NCI-H2227 treated with DMSO at 0.1 percent for 48 hours (cell line): ENCODE data around the gene APBA2.

Experiments
- DNase-seq: peaks from one replicate; lab custom pipeline; 2025; lab: John Stamatoyannopoulos, UW

The APBA2 gene

DNA sequence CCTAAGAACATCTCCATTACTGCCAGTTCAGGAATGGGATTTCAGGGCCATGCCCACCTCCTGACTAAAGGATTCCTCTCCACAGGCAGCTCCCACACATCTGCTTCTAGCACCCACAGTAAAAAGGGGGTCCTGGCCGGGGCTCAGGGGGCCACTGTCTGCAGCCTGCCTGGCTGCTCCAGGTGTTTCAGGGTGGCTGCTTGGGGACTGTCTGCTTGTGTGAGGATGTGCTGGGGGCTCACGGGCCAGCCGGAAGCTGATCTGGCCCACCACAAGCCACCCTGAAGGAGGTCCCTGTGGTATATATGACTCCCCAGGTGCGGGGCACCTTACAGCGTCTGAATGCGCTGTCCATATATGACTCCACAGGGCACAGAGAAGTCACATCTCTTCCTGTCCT lies 248.5 kb downstream of the APBA2 start:
- DNase-seq, result no peak

DNA sequence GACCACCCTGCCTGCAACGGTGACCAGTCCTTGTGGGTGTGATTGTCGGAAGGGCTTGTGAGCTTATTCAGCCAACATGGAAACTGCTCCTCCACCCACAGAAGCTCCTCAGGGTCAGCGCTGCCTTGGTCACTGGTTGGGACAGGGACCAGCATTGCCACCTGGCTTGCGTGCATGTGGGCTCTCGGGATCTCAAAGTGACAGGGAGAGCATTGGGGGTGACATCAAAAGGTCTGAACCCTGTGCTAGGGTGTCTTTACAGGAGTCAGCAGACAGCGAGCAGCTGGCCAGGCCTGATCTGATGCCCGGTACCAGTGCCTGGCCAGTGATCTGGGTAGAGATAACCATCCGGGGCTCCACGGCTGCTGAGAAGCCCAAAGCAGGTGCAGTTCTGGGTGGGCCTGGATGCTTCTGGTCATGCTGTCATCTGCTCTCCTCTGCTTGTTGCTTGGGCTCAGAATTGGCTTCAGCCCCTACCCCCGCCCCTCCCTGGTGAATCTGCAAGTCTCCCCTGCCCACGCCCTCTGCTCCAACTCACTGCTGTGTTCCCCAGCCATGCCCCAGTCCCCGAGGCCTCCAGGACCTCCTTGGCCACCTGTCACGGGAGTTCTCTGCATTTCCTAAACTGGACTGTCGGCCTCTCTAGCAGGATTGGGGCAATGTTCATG lies 249.0 kb downstream of the APBA2 start:
- no peak for DNase-seq

DNA sequence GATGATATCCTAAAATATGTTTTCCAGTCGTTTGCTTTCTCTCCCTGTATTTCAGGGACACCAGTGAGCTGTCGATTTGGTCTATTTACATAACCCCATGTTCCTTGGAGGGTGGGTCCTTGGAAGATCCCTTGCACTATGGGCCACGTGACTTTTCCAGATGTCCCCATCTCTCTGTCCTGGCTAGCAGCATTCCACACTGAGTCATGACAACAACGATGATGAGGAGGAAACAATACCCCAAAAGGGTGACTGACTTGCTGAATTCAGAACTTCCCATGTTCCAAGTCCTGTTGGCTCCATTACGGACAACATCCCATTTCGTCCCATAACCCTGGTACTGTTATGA lies 249.5 kb downstream of the APBA2 start:
- no peak for DNase-seq

DNA sequence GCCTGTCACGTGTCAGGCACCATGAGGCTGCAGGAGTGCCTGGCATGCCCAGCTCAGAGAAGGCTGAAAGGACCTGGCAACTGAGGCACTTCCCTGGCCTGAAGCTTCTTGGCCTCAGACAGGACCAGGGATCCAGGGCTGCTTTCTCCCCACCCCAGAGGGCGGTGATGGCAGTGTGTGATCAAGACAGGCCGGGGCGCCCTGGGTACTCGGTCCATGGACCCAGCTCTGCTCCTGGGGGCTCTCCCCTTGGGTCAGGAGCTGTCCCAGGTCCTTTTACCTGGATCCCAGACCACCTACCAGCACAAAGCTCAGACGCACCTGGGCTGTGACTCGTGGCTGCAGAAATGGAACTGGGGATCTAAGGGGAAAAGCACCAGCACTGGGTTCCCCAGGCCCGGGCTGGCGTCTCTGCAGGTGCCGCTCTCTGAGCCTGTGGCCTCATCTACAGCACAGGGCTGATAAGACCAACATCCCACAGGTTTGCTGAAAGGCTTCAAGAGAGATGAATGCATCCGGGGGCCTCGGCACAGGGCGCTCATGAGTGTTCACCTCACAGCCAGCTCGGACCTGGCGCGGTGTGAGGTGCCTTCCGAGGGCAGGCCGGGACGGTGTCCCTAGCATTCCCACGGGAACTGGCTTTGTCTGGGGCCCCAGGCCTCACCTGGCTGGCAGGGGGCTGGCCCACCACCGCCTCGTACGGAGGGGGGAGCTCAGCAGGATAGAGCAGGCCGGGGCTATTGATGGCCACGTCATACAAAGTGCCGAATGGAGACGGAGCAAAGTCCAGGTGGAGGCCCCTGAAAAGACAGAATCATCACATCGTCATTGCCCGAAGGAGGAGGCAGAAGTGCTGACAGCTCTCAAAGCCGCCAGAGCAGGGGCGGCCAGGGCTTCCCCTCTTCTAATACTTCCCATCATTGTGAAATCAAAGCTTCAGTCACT lies 250.2 kb downstream of the APBA2 start:
- DNase-seq, result no peak

DNA sequence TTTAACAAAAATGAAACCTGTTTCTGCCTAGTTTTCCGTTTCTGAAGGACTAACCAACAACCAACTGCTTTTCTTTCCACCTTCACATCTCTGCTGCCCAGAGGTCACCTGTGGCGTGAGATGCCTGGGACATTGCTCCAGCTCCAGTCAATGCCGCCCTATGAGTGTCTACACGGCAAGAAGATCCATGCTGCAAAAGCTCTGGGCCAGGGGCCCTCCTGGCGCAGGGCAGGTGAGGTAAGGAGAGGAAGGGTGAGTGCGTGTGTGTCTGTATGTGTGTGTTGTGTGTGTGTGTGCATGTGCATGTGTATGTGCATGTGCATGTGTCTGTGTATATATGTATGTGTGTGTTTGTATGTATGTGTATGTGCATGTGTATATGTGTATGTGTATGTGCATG lies 252.5 kb downstream of the APBA2 start:
- DNase-seq, result no peak

DNA sequence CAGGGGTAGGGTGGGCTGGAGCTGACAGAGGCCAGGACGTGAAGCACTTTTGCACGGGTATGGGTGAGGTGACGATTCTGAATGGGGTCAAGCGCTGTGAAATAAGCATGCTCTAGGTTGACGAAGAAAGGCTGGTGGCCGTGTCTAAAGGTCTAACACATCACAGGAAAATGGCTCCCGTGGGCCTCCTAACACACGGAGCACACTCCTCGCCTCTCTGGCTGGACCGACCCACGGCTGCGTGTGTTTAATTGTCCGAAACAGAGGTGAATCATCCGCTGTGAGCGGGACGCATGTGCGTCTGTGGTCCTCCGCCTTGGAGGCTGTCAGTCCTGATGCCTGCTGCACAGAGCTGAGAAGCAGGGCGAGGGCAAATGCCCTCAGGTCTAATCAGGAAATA lies 253.3 kb downstream of the APBA2 start:
- DNase-seq, result no peak

DNA sequence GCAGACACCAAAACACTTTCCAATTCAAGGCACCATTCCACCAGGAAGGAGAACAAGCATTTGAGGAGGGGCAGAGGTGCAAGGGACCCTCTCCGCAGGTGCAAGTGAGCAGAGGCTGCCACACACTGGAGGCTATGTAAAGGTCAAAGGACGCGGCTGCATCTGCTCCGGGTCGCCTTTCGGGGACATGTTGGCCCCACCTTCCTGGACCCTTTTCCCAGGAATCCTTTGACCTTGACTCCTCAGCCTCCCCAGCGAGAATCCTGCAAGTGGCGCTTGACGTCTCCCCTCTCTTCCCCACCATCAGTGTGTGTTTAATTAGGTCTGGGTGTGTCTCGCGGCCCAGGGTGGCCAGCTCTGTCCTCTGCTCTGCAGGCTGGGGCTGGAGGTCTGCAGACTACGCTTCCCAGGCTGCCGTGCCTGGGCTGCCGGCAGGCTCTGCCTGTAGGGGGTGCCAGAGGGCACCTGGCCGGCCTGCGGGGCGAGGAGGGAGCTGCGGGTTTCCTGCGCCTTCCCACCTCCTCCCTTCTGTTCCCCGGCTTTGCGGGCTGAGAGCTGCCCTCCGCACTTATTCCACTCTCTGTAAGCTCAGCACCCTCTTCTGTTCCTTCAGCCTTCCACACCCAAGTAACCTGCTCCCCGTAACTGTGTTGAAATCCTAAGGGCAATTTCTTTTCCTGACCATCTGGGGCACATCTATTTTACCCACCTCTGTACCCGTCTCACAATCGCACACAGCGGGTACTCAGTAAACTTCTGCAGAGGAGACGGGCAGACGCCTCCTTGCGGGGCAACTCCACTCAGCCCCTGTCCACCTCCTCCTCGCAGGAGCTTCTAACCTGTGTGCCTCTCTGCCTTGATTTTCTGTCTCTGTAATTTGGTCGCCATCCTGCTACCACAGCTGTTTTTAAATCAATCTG lies 254.0 kb downstream of the APBA2 start:
- DNase-seq, result peak; percentile 32

DNA sequence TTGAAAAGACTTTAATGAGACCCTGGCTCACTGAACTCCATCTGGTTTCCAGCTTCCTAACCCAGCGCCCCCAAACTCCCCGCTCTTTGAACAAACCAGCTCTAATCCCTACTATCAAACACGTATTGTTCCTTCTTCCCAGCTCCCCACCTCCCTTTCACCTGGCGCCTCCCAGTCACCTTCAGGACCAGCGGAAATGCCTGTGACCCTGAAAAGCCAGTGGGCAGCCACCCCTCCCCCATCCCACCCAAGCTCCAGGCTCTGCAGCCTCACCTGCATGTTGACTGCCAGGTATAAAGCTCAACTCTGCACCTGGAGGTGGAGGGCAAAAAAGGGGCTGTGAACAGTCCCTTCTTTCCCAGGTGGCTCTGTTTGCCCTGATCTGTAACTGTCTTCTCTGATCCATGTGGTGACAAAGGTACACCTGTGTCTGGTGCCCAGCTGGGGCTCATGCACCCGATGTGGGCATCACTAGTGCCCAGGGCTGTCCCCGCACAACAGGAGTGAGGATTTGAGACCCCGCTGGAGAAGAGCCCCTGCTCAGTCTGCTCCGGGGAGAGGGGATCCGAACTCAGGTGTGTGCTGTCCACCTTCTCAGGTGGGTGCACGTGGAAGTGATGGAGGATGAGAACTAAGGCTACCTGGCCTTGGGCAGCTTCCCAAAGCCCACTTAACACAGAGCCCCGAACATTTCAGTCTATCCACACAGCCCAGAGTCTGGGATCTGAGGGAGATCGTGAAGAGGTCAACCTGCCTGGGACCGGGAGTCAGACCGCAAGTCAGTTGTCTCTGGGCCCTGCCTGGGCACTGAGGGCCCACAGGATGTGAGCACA lies 254.9 kb downstream of the APBA2 start:
- no peak for DNase-seq

DNA sequence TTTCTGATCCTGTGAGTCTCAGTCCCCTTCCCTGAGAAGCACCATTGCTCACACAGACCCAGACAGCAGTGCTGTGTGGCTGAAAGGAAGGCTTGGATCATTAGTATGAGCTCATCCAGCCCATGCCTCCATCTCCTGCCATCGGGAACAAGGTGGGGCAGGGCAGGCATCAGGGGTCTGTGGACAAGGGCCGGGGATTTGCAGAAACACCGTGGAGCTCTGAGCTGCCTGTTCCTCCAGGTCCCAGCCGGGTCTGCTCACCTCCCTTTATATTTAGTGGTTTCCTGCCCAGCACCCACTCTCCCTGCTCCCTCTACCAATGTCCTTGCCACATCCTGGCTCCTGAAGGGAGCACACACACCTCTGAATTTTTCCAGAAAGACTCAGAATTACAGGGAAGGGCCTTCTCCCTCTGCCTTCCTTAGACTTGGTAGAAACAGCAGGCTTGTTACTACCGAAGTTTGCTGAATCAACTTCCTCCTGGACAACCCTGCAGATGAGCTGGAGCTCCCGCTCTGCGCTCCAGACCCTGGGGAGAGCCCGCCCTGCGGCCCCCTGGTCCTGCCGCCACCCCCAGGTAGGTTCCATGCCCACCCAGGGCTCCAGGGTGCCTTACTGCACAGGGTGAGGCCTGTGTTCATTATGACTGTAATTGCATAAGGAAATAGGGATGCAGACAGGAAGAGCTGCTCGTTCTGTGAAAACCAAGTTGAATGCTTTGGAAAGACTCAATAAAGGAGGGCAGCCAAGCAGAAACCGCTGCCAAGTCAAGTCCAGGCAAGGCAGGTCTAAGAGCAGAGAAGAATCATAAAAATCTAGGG lies 255.7 kb downstream of the APBA2 start:
- no peak for DNase-seq

DNA sequence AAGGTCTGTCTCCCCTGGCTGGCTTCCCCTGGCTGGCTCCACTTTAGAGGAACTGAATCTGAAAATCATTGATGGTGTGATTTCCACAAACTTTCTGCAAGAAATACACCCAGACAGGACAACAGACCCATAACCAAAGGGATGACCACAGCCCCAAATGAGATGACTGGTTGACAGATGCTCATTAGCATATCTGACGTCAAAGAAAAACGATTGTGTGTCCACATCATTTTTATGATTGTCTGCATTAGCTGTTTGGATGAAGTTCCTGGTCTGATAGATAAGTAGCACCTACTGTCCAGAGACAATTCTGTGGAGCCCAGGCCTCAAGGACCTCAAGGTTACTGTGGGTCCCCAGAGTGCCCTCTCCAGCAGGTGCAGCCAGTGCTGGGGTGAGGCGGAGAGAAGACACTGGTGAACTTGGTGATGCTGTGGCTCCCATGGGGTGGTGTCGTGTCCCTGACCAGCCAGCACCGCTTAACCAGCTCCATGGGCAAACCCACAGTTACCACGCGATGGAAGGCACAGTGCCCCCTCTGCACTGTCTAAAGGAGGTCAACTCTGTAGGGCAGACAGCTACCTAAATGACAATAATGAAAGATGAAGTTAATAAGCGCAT lies 256.5 kb downstream of the APBA2 start:
- no peak for DNase-seq

DNA sequence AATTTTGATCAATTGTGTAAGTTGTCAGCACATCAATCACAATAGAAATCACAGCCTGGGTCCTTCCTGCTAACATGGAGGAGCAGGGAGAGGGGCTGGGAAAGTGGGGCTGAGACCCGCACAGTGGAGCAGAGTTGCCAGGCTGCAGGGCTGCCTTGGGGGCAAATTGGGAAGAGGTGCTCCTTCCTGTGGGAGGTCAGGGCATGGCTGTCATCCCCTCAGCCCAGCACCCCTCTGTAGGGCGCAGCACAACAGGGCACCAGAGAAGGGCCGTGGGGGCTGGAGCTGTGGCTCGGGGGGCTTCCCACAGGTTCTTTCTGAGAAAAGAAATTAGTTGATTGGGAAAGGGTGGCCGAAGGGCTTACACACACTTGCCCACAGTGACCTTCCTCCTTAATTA lies 257.5 kb downstream of the APBA2 start:
- DNase-seq, result no peak

DNA sequence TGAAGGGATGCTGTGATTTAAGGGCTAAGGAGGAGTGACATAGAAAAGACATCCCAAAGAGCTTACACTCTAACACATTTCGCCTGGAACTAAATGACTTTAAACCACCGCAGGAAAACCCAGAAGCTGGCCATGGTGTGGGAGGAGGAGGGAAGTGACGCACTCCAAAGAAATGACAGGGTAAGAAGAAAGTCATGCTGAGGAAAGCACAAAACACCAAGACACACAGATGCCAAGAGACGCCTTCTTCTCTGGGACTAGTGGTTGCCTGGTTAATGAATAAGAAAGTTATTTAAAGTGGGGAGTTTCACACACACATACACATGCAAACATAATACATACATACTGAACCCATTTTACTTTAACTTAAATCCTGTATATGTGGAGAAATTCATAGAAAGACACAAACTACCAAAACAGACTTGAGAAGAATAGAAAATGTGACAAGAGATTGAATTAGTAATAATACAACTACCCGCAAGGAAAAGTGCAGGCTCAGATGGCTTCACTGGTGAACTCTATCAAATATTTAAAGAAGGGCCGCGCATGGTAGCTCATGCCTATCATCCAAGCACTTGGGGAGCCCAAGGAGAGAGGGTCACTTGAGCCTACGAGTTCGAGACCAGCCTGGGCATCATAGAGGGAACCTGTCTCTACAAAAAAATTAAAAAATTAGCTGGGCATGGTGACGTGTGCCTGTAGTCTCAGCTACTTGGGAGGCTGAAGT lies 258.3 kb downstream of the APBA2 start:
- DNase-seq, result no peak

DNA sequence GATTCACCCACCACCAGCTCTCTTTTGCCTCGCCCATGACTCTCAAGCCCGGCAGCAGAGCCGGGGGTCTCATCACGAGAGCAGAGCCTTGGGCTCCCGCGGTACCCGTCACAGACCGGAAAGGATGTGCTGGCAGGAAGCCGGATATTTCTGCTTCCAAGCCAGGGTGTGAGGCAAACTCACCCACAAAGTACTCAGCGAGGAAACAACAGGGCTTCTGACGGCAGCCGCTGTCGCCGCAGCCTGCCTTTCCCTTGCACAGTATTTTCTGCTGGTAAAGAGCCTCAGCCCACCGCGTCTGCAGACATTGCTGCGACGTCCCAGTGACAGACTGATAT lies 263.9 kb downstream of the APBA2 start:
- DNase-seq, result no peak

DNA sequence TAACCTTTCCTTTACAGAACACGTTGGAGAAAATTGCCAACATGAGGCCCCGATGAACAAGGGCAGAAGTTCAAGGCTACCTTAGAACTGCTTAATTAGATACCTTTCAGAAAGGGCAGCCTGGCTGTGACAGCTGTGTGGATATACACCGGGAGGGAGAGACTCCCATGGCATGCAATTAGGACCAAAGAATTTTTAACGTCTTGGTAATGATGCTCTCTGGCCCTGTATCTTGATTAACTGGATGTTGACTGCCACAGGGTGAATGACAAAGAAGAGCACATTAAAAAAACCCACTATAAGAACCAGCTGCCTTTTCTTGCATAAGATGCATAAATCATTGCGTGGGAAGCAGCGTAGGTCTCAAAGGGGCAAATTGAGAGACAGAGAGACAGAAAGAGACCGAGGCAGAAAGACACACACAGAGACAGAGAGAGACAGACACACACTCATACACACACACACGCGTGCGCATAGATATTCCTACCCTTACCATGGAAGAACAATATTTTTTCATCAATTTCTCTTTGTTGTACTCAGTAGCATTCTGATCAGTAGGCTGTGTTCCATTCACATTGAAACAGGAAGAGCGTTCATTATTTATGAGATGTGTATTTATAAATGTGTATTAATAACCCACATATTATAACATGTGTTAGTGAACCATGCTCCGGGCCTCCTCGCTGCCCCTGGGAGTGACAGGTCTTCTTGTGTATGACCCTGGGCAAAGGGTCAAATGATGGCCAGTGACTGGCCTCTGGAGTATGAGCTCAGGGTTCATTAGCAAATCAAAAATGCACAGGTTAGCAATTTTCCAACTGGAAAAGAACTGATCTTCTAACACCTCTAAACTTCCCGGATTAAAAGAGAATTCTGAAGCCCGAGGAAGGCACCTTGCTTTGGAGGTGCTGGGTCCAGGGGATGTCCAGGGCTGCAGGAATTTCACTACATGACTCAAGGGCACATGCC lies 265.0 kb downstream of the APBA2 start:
- DNase-seq, result no peak

DNA sequence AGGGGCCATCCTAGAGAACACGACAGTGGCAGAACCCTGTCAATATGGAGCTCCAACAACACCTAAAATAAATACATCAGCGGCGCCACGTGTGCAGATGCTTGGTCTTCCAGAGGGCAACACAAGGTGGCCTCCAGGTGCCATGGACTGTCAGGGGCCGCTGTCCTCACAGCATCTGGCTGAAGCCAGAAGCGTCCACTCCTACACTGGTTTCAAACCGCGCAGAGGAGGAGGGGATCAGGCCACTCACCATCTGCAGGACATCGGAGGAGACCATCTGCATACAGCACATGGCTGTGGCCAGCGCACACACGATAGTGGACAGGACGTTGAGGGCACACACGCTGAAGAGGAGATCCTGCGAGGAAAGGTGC lies 265.7 kb downstream of the APBA2 start:
- no peak for DNase-seq

DNA sequence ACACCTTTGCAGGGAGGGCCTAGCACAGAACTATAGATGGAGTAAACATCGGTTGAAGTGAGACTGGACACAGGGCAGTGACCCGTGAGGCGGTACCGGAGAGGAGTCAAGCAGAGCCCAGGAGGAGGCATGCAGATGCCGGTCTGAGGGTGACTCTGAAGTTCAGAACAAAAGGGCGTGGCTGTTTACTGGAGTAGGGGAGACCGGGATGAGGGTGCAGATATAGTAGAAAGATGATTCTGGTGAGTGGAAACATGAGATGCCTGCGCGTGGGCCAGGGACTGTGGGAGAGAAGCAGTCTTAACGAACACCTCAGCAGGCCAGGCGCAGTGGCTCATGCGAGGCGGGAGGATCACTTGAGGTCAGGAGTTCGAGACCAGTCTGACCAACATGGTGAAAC lies 270.7 kb downstream of the APBA2 start:
- no peak for DNase-seq

DNA sequence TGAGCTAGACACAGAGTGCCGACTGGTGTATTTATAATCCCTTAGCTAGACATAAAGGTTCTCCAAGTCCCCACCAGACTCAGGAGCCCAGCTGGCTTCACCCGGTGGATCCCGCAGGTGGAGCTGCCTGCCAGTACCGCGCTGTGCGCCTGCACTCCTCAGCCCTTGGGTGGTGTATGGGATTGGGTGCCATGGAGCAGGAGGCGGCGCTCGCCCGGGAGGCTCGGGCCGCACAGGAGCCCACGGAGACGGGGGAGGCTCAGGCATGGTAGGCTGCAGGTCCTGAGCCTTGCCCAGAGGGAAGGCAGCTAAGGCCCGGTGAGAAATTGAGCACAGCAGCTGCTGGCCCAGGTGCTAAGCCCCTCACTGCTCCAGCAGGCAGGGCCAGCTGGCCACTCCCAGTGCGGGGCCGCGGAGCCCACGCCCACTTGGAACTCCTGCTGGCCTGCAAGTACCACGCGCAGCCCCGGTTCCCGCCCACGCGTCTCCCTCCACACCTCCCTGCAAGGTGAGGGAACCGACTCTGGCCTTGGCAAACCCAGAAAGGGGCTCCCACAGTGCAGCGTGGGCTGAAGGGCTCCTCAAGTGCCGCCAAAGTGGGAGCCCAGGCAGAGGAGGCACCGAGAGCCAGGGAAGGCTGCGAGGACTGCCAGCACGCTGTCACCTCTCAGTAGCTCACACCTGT lies 274.1 kb downstream of the APBA2 start:
- no peak for DNase-seq

DNA sequence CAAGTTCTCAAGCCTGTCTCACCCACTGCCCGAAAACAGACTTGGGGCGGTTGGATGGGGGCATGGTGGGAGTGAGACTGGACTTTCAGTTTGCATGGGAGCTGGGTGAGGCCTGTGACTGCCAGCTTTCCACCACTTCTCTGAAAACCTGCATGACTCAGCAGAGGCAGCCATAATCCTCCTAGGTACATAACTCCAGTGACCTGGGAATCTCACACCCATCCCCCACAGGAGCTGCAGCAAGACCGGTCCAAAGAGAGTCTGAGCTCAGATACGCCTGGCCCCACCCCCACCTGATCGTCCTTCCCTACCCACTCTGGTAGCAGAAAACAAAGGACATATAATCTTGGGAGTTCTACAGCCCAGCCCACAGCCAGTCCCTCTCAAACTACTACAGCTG lies 276.6 kb downstream of the APBA2 start:
- no peak for DNase-seq
